ENCODE results near the gene YPEL5.
"Not testable (repeated sequence)": the region's sequence is repeated elsewhere in the genome, so short reads cannot be mapped to it uniquely, and the experiment has no call there.

YPEL5 gene

DNA sequence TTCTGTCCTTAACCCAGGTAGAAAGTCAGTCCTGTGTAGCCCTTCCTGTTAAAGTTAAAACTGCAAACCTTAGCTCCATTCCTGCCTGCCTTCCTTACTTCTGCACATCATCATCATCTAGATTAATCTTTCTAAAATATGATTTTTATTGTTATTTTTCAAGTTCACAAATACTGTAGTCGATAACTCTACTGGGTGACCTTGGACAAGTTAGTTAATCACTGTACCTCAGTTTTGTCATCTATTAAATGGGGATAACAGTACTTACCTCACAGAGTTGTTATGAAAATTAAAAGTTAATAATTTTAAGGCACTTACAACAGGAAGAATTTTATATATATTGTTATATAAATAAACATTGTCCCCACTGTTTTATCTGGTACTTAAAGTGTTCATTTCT, 2.5 kb upstream of the YPEL5 start:
- Histone ChIP-seq H3K27me3 (ENCODE audit: insufficient read depth, low read length, poor library complexity, severe bottlenecking) (no peaks in the 10 kb centered on the region), H3K4me1 (ENCODE audit: insufficient read depth, low read length, poor library complexity, severe bottlenecking) (peaks cover 14% of the 10 kb centered on the region), H4K20me1 (ENCODE audit: insufficient read depth, low read length, poor library complexity, severe bottlenecking) (peaks cover 13% of the 10 kb centered on the region), H3K9me3 (ENCODE audit: insufficient read depth, low read depth, low read length) (no peaks in the 10 kb centered on the region), H3F3A (ENCODE audit: low read depth) (no peaks in the 10 kb centered on the region), H3K79me2 (ENCODE audit: insufficient read depth, low read length) (peaks cover 15% of the 10 kb centered on the region; the same call in 1 of the 2 replicates), H3K9me2 (replicated peaks; ENCODE audit: low read depth, low read length) (no peaks in the 10 kb centered on the region), H3K36me3 (ENCODE audit: insufficient read depth, low read length) (no peaks in the 10 kb centered on the region), H2AFZ (ENCODE audit: low read length) (no peak overlapping the region), H3K4me3 (ENCODE audit: low read length, poor library complexity, severe bottlenecking) (no peak overlapping the region), H3K9ac (ENCODE audit: low read depth, low read length, poor library complexity, severe bottlenecking) (no peak overlapping the region), H3K4me2 (ENCODE audit: low read depth, low read length, poor library complexity, severe bottlenecking) (no peak overlapping the region)
- TF ChIP-seq, protein P1, sequence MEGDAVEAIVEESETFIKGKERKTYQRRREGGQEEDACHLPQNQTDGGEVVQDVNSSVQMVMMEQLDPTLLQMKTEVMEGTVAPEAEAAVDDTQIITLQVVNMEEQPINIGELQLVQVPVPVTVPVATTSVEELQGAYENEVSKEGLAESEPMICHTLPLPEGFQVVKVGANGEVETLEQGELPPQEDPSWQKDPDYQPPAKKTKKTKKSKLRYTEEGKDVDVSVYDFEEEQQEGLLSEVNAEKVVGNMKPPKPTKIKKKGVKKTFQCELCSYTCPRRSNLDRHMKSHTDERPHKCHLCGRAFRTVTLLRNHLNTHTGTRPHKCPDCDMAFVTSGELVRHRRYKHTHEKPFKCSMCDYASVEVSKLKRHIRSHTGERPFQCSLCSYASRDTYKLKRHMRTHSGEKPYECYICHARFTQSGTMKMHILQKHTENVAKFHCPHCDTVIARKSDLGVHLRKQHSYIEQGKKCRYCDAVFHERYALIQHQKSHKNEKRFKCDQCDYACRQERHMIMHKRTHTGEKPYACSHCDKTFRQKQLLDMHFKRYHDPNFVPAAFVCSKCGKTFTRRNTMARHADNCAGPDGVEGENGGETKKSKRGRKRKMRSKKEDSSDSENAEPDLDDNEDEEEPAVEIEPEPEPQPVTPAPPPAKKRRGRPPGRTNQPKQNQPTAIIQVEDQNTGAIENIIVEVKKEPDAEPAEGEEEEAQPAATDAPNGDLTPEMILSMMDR (conservative IDR thresholded peaks at IDR 0.05; ENCODE audit: low read length): no peak
- TF ChIP-seq EZH2phosphoT487 (IDR thresholded peaks at IDR 0.05; ENCODE audit: borderline replicate concordance): no peak

DNA sequence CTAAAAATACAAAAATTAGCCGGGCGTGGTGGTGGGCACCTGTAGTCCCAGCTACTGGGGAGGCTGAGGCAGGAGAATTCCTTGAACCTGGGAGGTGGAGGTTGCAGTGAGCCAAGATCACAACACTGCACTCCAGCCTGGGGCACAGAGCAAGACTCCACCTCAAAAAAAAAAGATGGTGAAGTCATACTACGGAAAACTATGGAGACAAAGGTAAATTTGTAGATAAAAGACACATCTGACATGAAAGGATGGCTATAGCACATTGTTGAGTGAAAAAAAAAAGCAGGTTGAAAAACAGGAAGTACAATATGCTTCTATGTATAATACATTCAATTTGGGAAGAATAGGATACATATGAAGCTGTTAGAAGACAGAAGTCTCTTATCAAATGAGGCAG, 1.9 kb upstream of the YPEL5 start:
- H3K27me3 ChIP-seq (ENCODE audit: insufficient read depth, low read length, poor library complexity, severe bottlenecking); H3K36me3 ChIP-seq (ENCODE audit: insufficient read depth, low read length); H3K9ac ChIP-seq (ENCODE audit: low read depth, low read length, poor library complexity, severe bottlenecking): not testable (repeated sequence)

DNA sequence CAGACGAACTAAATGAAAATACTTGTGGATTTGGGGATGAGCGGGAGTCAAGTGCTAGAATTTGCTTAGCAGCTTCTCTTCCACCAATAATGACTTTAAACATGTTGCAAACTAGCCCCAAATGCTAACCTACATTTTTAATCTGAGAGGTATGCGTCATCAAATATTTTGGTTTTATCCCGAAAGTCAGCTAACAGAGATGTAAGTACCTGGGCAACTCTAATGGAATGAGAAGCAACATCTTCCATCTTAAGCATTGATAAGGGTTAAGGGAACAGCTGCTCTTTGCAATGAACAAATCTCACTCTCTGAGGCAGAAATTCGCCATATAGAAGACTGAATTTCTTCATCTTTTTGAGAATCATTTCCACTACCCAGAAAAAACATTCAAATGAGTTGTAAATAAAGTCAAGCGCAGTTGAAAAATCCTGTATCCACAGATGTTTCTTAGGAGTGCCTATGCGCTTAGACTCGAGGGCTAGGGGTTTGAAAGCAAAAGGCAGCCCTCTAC, 926 bp upstream of the YPEL5 start:
- Histone ChIP-seq H3K4me3 (ENCODE audit: low read length, poor library complexity, severe bottlenecking) (peak overlapping the region; percentile 72), H3K4me2 (ENCODE audit: low read depth, low read length, poor library complexity, severe bottlenecking) (peak overlapping the region; percentile 81), H3K27me3 (ENCODE audit: insufficient read depth, low read length, poor library complexity, severe bottlenecking) (no peaks in the 10 kb centered on the region), H3K9ac (ENCODE audit: low read depth, low read length, poor library complexity, severe bottlenecking) (peak overlapping the region; percentile 63), H2AFZ (ENCODE audit: low read length) (peak overlapping the region; percentile 80), H3K36me3 (ENCODE audit: insufficient read depth, low read length) (no peaks in the 10 kb centered on the region), H3K4me1 (ENCODE audit: insufficient read depth, low read length, poor library complexity, severe bottlenecking) (peaks cover 31% of the 10 kb centered on the region), H3K9me2 (replicated peaks; ENCODE audit: low read depth, low read length) (no peaks in the 10 kb centered on the region), H3K9me3 (ENCODE audit: insufficient read depth, low read depth, low read length) (no peaks in the 10 kb centered on the region), H3F3A (ENCODE audit: low read depth) (no peaks in the 10 kb centered on the region), H3K79me2 (ENCODE audit: insufficient read depth, low read length) (peaks cover 30% of the 10 kb centered on the region), H4K20me1 (ENCODE audit: insufficient read depth, low read length, poor library complexity, severe bottlenecking) (peaks cover 29% of the 10 kb centered on the region)
- TF ChIP-seq, protein P1 (conservative IDR thresholded peaks at IDR 0.05; ENCODE audit: low read length): no peak
- TF ChIP-seq EZH2phosphoT487 (IDR thresholded peaks at IDR 0.05; ENCODE audit: borderline replicate concordance): no peak

More for the DNA sequence above, 1.9 kb upstream of the YPEL5 start:
- Histone ChIP-seq H3K4me1 (ENCODE audit: insufficient read depth, low read length, poor library complexity, severe bottlenecking) (peaks cover 21% of the 10 kb centered on the region), H3K79me2 (ENCODE audit: insufficient read depth, low read length) (peaks cover 22% of the 10 kb centered on the region), H4K20me1 (ENCODE audit: insufficient read depth, low read length, poor library complexity, severe bottlenecking) (peaks cover 20% of the 10 kb centered on the region)
- H3K9me2 ChIP-seq (replicated peaks; ENCODE audit: low read depth, low read length); H3K4me2 ChIP-seq (ENCODE audit: low read depth, low read length, poor library complexity, severe bottlenecking); H2AFZ ChIP-seq (ENCODE audit: low read length); H3K4me3 ChIP-seq (ENCODE audit: low read length, poor library complexity, severe bottlenecking); H3K9me3 ChIP-seq (ENCODE audit: insufficient read depth, low read depth, low read length); H3F3A ChIP-seq (ENCODE audit: low read depth): not testable (repeated sequence)

DNA sequence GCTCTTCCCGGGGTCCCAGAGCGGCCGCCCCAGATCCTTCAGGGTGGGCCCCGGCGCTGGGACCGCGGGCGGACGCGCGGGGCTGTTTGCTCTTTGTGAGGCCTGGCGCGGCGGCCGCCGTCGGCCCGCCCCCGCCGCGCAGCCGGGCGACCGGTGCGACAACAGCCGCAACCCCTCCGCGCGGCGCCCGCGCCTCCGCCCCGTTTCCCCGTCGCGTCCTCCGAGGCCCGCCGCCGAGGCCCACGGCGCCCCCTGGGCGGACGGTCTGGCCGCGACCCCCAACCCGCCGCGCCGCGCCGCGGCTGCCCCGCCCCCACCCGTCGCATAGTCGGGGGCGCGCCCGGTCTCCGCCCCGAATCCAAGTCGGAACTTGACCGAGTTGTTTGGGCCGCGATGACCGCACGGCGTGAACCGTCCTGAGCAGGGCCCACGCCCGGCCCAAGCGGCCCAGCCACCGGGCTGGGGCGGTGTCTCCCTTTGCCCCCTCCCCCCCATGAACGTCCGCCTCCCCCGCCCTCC, 448 bp downstream of the YPEL5 start:
- Histone ChIP-seq H3K9me2 (replicated peaks; ENCODE audit: low read depth, low read length) (no peaks in the 10 kb centered on the region), H3K4me3 (ENCODE audit: low read length, poor library complexity, severe bottlenecking) (peak overlapping the region; percentile 79), H3K4me1 (ENCODE audit: insufficient read depth, low read length, poor library complexity, severe bottlenecking) (peaks cover 33% of the 10 kb centered on the region), H4K20me1 (ENCODE audit: insufficient read depth, low read length, poor library complexity, severe bottlenecking) (peaks cover 36% of the 10 kb centered on the region), H3K9ac (ENCODE audit: low read depth, low read length, poor library complexity, severe bottlenecking) (peak overlapping the region; percentile 86), H3K27me3 (ENCODE audit: insufficient read depth, low read length, poor library complexity, severe bottlenecking) (no peaks in the 10 kb centered on the region), H3K9me3 (ENCODE audit: insufficient read depth, low read depth, low read length) (no peaks in the 10 kb centered on the region), H3K36me3 (ENCODE audit: insufficient read depth, low read length) (no peaks in the 10 kb centered on the region), H3K79me2 (ENCODE audit: insufficient read depth, low read length) (peaks cover 36% of the 10 kb centered on the region), H3K4me2 (ENCODE audit: low read depth, low read length, poor library complexity, severe bottlenecking) (peak overlapping the region; percentile 77), H2AFZ (ENCODE audit: low read length) (peak overlapping the region; percentile 85), H3F3A (ENCODE audit: low read depth) (no peaks in the 10 kb centered on the region)
- TF ChIP-seq, protein P1 (conservative IDR thresholded peaks at IDR 0.05; ENCODE audit: low read length): no peak
- no peak for TF ChIP-seq EZH2phosphoT487 (IDR thresholded peaks at IDR 0.05; ENCODE audit: borderline replicate concordance)

Data from Loucy (cell line).